GM15510 (cell line): ENCODE measurements around the gene TLX3.

ENCODE experiments used
- POLR2A ChIP-seq: IDR thresholded peaks from 3 replicates; pipeline ENCODE4 v1.6.1; 2011; ENCODE audit warnings: borderline replicate concordance; ENCODE audit not compliant: insufficient read length; ENCODE audit errors: extremely low read depth

TLX3 gene

GRCh38 chr5:171313481-171314206 lies 4.6 kb downstream of the TLX3 start:
- TF ChIP-seq POLR2A = no peak

GRCh38 chr5:171314728-171315385 lies 5.8 kb downstream of the TLX3 start:
- no peak for TF ChIP-seq POLR2A

DNA sequence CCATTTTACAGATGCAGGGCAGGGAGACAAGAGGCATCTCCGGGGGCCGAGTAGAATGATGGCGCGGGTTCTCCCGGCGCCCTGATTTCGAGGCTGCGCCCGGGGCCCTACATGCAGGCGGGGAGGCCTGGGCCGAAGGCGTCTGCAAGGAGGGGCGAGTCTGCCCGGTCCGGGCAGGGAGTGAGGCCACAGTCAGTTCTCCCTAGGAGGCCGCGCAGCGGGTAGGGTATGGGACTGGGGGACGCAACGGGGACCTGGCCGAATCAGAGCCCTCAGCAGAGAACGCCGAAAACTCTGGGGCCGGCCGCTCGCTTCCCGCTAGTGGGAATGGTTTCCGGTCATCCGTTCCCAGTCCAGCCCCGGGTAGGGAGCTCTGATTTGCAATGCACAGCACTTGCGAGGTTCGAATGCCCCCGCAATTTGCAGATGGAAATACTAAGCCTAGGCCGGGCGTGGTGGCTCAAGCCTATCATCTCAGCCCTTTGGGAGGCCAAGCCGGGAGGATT lies 6.4 kb downstream of the TLX3 start:
- TF ChIP-seq POLR2A = no peak

DNA sequence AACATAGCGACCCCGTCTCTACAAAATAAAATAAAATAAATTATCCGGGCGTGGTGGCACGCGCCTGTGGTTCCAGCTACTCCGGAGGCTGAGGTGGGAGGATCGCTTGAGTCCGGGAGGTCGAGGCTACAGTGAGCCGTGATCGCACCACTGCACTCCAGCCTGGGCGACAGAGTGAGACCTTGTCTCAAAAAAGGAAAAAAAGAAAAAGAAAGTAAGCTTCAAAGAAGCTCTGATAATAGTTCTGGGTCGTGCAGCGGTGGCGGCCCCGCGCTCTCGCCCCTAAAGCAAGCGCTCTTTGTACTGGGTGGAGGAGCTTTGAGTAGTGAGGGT lies 6.8 kb downstream of the TLX3 start:
- no peak for TF ChIP-seq POLR2A

DNA sequence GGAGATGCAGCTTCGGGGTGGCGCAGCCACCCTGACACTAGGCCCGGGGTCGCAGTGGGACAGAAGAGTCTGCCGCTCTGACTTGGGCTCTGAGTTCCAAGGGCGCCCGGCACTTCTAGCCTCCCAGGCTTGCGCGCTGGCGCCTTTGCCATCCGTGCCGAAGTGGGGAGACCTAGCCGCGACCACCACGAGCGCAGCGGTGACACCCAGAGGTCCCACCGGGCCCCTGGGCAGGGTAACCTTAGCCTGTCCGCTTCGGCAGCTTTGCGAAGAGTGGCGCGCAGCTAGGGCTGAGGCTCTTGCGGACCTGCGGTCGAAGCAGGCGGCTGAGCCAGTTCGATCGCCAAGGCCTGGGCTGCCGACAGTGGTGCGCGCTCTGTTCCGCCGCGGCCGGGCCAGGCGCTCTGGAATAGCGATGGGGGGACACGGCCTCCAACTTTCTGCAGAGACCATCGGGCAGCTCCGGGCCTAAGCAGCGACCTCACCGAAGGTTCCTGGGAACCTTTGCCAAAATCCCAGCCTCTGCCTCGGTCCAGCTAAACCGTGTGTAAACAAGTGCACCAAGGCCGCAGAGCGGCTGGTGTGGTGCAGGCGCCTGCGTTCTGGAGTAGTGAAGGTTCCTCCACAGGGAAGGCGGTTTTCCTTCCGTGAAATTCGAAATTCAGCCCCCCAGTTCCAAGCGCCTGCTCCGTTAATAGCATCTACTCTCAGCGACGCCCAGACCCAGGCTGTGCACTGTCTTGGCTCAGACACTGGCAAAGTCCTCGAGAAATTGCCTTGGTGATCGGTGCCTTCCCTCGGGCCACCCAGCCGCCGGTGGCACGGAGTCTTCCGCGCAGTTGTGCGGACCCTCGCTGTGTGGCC lies 7.4 kb downstream of the TLX3 start:
- TF ChIP-seq POLR2A = no peak

GRCh38 chr5:171317230-171317629 lies 8.2 kb downstream of the TLX3 start:
- no peak for TF ChIP-seq POLR2A

DNA sequence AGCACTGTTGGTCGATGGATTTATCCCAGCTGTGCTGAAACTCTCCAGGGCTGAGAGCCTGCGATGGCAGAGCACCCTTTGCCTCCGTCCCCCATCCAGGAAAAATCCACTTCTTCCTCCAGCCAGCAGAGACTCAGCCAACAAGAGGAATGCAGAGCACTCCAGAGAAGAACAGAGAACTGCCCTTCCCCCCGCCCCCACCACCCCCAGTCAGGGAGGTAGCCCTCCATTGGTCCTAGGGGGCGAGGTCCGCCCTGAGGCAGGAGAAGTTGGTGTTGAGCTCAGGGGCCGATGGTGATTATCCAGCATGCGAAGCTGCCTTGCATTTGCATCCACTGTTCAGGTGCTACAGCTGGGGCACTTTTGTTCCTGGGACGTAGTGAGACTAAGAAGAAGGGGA lies 9.0 kb downstream of the TLX3 start:
- TF ChIP-seq POLR2A = no peak

- no peak for TF ChIP-seq POLR2A
Observed at GRCh38 chr5:171321447-171321846, 12.4 kb downstream of the TLX3 start.

DNA sequence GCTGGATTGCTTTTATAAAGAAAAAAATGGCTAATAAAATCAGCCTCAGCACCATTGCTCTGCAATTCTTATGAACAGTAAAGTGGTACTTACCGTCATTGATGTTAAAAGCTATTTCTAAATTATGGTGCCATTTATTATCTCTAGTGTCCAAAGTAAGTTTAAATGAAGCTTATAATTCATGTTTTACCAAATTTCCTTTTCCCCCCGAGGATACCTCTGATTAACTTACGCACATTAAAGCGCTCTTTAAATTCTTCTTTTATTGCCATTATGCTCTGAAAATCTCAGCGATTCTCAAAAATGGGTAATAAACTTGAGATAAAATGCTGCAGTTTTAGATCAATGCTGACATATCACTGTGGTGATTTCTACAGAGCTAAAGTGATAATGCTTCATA lies 13.5 kb downstream of the TLX3 start:
- TF ChIP-seq POLR2A = no peak

- TF ChIP-seq POLR2A = no peak
Observed at GRCh38 chr5:171323007-171323406, 14.0 kb downstream of the TLX3 start.

DNA sequence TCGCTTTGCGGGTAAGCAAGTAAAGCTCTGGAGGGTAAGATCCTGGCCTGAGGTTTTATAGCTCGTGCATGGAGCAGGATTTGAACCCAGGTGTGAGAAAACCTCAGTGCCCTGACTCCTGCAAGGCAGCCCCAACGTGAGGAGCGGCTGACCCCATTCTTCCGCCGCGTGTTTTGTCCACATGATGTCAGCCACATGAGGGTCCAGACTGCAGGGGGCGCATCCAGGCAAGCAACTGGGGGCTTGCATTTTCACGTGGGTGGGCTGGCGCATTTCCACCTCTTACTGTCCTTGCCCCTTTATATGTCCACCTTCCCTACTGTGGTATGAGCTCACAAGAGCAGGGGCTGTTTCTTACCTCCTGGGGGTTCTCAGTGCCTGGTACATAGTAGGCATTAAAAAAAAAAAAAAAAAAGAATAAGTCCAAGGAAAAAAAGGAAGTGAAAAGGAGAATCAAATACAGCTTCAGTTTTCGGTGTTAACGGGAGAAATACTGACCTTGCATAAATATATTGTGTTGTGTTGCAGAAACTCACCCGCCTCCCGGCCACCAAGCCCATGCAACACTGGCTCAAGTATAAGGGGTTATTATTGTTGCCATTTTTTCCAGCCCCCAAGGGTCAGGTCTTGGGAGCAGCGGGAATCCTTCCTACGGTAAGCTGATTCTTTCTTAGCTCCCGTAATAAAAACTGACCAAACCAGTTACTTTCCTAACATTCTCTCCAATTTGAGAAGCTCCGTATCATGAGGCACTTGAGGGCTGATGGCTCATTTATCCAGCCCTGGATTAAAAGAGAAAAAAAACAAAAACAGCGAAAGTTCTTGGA lies 15.0 kb downstream of the TLX3 start:
- TF ChIP-seq POLR2A = no peak

GRCh38 chr5:171330021-171330420 lies 21.0 kb downstream of the TLX3 start:
- no peak for TF ChIP-seq POLR2A

DNA sequence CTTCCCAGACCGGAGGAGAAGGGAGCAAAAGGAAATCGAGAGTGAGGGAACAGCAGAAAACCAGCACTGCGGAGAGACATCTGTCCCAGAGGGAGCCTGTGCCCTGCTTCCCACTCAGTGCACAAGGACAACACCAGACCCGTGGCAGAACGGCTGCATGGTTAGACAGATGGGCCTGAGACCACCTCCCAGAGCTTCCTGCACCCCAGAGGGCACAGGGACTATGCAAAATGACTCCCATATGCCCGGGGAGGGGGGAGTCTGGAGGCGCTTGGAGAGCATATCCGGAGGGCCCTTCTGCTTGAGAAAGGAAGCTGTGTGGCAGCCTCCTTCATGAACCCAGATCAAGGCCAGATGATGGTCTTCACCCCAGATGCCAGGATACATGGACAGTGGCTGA lies 26.6 kb downstream of the TLX3 start:
- TF ChIP-seq POLR2A = no peak

DNA sequence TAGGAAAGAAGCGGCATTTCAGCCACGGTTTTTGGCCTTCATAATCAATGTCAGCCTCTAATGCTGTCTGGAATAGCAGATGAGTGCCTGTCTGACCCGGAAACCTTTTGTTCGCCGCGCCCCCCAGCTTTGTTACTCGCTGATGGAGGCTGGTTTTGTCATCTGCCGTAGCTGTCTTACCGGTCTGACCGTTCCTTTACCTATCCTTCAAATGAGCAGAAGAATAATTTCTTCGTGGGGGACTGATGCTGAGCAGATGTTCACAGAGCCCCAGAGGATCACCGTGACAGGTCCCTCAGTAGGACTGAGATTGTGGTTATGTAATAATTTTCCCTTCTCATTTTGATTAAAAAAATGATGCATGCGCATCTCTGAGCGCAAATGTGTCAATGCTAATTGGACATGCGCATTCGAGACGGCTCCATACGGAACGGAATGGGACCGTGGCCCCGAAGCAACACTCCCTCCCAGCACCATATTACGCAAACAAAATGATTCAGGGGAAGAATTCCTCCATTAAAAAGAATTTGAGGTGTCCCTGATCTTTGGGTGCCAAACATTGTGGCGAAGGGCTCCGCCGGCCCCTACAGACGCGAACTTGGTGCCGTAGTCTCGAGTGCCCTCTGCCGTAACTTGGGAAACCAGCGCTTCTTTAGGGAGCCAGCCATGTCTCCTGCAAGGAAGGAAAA lies 27.6 kb downstream of the TLX3 start:
- TF ChIP-seq POLR2A = no peak
